ENCODE measurements around the gene CPT1B. TPM values are rescaled to one million over a fixed set of nuclear protein-coding genes. Genes with fewer than 3 reads are reported as not detected.

CPT1B gene
- total RNA-seq, 2 experiments from 2014 or later: 59.1 to 68.3 TPM

- Mint-ChIP-seq H3K27me3 (no peaks in the 10 kb centered on the region), H3K27ac (no peak overlapping the region), H3K4me1 (ENCODE audit: low read depth) (peaks cover 41% of the 10 kb centered on the region), H3K9me3 (no peaks in the 10 kb centered on the region), H3K36me3 (ENCODE audit: low read depth) (no peaks in the 10 kb centered on the region), H3K4me3 (peak overlapping the region; percentile 54)
- Histone ChIP-seq H3K9me3 (ENCODE audit: control insufficient read depth in 1 of 2, insufficient read depth in 1 of 2, low read length in 2 of 2) (no peaks in the 10 kb centered on the region), H3K36me3 (ENCODE audit: insufficient read depth, low read length) (no peaks in the 10 kb centered on the region), H3K4me3 (ENCODE audit: low read length) (no peak overlapping the region), H3K4me1 (ENCODE audit: insufficient read depth, low read length) (peaks cover 61% of the 10 kb centered on the region), H3K27me3 (ENCODE audit: control insufficient read depth in 1 of 2, insufficient read depth in 2 of 2, low read length in 2 of 2) (no peaks in the 10 kb centered on the region), H3K27ac (ENCODE audit: low read depth in 1 of 2, low read length in 2 of 2) (no peak overlapping the region)
- ATAC-seq (ENCODE audit: poor library complexity) (no peak), DNase-seq (no peak)
- intact Hi-C loops (cut with DNase I, micrococcal nuclease): loop anchor here in 1 of 2 experiments (5.0 kb wide), 1 partner anchor 35 kb away; the partner anchor contains the start of gene CHKB
- POLR2A ChIA-PET: interaction anchor here (0.6 to 5.0 kb wide), 15 partner anchors 8 to 303 kb away, joined by 3 to 87 read pairs (median 13); partner anchors contain the start of genes CHKB, LMF2, NCAPH2 and SCO2
- TF ChIP-seq CTCF (IDR thresholded peaks at IDR 0.05): no peak
- CTCF ChIA-PET: interaction anchor here (0.8 to 2.4 kb wide), 5 partner anchors 10 to 73 kb away, joined by 3 to 27 read pairs (median 16); partner anchors contain the start of genes SCO2 and SYCE3
Measured at GRCh38 chr22:50547263-50547985, 30.8 kb downstream of the CPT1B start.

- ChIA-PET CTCF (interaction anchor here (2.2 to 3.0 kb wide), 5 partner anchors 17 to 74 kb away, joined by 16 to 27 read pairs (median 22); partner anchors contain the start of genes SCO2 and SYCE3), POLR2A (interaction anchor here (0.8 to 5.0 kb wide), 13 partner anchors 7 to 74 kb away, joined by 3 to 87 read pairs (median 27); partner anchors contain the start of genes CHKB, LMF2, NCAPH2 and SCO2)
- Histone ChIP-seq H3K36me3 (ENCODE audit: insufficient read depth, low read length) (no peaks in the 10 kb centered on the region), H3K4me3 (ENCODE audit: low read length) (no peak overlapping the region), H3K9me3 (ENCODE audit: control insufficient read depth in 1 of 2, insufficient read depth in 1 of 2, low read length in 2 of 2) (no peaks in the 10 kb centered on the region), H3K27me3 (ENCODE audit: control insufficient read depth in 1 of 2, insufficient read depth in 2 of 2, low read length in 2 of 2) (no peaks in the 10 kb centered on the region), H3K4me1 (ENCODE audit: insufficient read depth, low read length) (peaks cover 61% of the 10 kb centered on the region), H3K27ac (ENCODE audit: low read depth in 1 of 2, low read length in 2 of 2) (no peak overlapping the region)
- peaks cover 46% of the 10 kb centered on the region for H3K4me1 Mint-ChIP-seq (ENCODE audit: low read depth)
- DNase-seq (no peak), ATAC-seq (ENCODE audit: poor library complexity) (no peak)
- TF ChIP-seq CTCF (IDR thresholded peaks at IDR 0.05): no peak
- H3K27ac Mint-ChIP-seq: peak overlapping the region; percentile 83
- intact Hi-C loops (cut with DNase I, micrococcal nuclease): loop anchor here in 1 of 2 experiments (5.0 kb wide), 1 partner anchor 36 kb away; the partner anchor contains the start of gene CHKB
- no peaks in the 10 kb centered on the region for H3K27me3 Mint-ChIP-seq
- no peaks in the 10 kb centered on the region for H3K9me3 Mint-ChIP-seq
- H3K4me3 Mint-ChIP-seq: peak overlapping the region; percentile 68
- H3K36me3 Mint-ChIP-seq (ENCODE audit: low read depth): no peaks in the 10 kb centered on the region
Measured at GRCh38 chr22:50546326-50547262, 31.6 kb downstream of the CPT1B start.

Measured in CD4-positive, alpha-beta T cell (primary cell).